ENCODE results near the gene CLEC2L.

CLEC2L gene

GRCh38 chr7:139557857-139558581 is 34.5 kb downstream of the CLEC2L start:
- DNase-seq (ENCODE audit: low read depth in 2 of 2): no peak

- DNase-seq (ENCODE audit: low read depth in 2 of 2): no peak
Measured at GRCh38 chr7:139559364-139560105, 36.0 kb downstream of the CLEC2L start.

- DNase-seq (ENCODE audit: low read depth in 2 of 2): no peak
Measured at GRCh38 chr7:139560199-139560598, 36.7 kb downstream of the CLEC2L start.

- no peak for DNase-seq (ENCODE audit: low read depth in 2 of 2)
Measured at GRCh38 chr7:139560678-139561077, 37.2 kb downstream of the CLEC2L start.

GRCh38 chr7:139562491-139562890 is 39.0 kb downstream of the CLEC2L start:
- DNase-seq (ENCODE audit: low read depth in 2 of 2): no peak

GRCh38 chr7:139562961-139563565 is 39.6 kb downstream of the CLEC2L start:
- no peak for DNase-seq (ENCODE audit: low read depth in 2 of 2)

GRCh38 chr7:139563856-139564255 is 40.4 kb downstream of the CLEC2L start:
- DNase-seq (ENCODE audit: low read depth in 2 of 2): no peak

GRCh38 chr7:139566075-139566474 is 42.6 kb downstream of the CLEC2L start:
- no peak for DNase-seq (ENCODE audit: low read depth in 2 of 2)

- DNase-seq (ENCODE audit: low read depth in 2 of 2): no peak
Measured at GRCh38 chr7:139566736-139567646, 43.5 kb downstream of the CLEC2L start.

GRCh38 chr7:139567647-139568345 is 44.3 kb downstream of the CLEC2L start:
- no peak for DNase-seq (ENCODE audit: low read depth in 2 of 2)

GRCh38 chr7:139568346-139568675 is 44.8 kb downstream of the CLEC2L start:
- DNase-seq (ENCODE audit: low read depth in 2 of 2): no peak

- no peak for DNase-seq (ENCODE audit: low read depth in 2 of 2)
Measured at GRCh38 chr7:139568813-139569490, 45.5 kb downstream of the CLEC2L start.

- DNase-seq (ENCODE audit: low read depth in 2 of 2): no peak
Measured at GRCh38 chr7:139570119-139570518, 46.6 kb downstream of the CLEC2L start.

GRCh38 chr7:139570626-139571025 is 47.1 kb downstream of the CLEC2L start:
- DNase-seq (ENCODE audit: low read depth in 2 of 2): no peak

- no peak for DNase-seq (ENCODE audit: low read depth in 2 of 2)
Measured at GRCh38 chr7:139571190-139571589, 47.7 kb downstream of the CLEC2L start.

- no peak for DNase-seq (ENCODE audit: low read depth in 2 of 2)
Measured at GRCh38 chr7:139571651-139572050, 48.2 kb downstream of the CLEC2L start.

GRCh38 chr7:139572071-139572470 is 48.6 kb downstream of the CLEC2L start:
- DNase-seq (ENCODE audit: low read depth in 2 of 2): no peak

GRCh38 chr7:139572704-139573385 is 49.4 kb downstream of the CLEC2L start:
- no peak for DNase-seq (ENCODE audit: low read depth in 2 of 2)

- no peak for DNase-seq (ENCODE audit: low read depth in 2 of 2)
Measured at GRCh38 chr7:139573871-139574270, 50.4 kb downstream of the CLEC2L start.
